GM12865 (cell line): ENCODE measurements around the gene GJB2.

Source experiments
- DNase-seq: peaks from one replicate; pipeline ENCODE4 v3.0.0; 2010; ENCODE audit warnings: low read depth
- H3K4me3 ChIP-seq: 2 replicates; pipeline ENCODE4 v1.5.1; 2011; ENCODE audit warnings: mild to moderate bottlenecking, low read depth, low read length, control low read depth
- TF ChIP-seq, protein P1 (sequence below): IDR thresholded peaks from 2 replicates; pipeline ENCODE4 v1.5.1; 2011; ENCODE audit warnings: low read length, control low read depth, low read depth, inconsistent platforms; ENCODE audit not compliant: insufficient read depth; ENCODE audit errors: missing control alignments

The GJB2 gene

DNA sequence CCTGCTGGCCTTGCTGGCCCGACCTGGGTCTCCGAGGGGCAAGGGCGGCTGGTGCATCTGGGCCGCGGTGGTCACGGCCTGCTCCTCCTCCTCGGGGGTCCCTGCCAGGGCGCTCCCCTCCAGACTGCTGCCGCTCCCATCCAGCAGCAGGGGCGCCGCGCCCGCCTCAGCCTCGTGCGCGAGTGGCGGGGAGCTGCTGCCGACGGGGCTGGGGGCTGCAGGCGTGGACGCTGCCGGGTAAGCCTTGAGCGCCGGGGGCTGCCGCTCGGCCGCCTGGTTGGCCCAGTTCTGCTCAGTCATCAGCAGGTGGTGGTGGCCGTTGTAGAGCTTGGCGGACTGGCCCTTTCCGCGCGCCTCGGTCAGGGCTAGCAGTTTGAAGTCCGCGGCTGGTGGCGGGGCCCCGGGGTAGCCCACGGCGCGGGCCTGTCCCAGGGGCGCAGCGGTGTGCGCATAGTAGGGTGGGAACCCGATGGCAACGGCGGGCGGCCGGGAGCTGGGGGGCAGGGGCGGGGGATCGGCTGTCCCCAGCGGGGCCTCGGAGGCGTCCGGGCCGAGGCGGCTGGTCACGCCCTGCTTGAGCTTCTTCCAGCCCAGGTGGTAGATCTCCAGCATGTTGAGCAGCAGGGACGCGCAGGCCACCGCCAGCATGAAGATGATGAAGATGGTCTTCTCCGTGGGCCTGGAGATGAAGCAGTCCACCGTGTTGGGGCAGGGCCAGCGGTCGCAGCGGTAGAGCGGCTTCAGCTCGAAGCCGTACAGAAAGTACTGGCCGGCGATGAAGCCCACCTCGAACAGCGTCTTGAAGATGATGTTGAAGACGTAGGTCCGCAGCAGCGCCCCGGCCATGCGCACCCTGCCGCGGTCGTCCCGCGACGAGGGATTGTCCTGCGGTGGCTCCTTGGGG, 50.5 kb downstream of the GJB2 start:
- no peak for DNase-seq
- no peak overlapping the region for H3K4me3 ChIP-seq
- TF ChIP-seq, protein P1, sequence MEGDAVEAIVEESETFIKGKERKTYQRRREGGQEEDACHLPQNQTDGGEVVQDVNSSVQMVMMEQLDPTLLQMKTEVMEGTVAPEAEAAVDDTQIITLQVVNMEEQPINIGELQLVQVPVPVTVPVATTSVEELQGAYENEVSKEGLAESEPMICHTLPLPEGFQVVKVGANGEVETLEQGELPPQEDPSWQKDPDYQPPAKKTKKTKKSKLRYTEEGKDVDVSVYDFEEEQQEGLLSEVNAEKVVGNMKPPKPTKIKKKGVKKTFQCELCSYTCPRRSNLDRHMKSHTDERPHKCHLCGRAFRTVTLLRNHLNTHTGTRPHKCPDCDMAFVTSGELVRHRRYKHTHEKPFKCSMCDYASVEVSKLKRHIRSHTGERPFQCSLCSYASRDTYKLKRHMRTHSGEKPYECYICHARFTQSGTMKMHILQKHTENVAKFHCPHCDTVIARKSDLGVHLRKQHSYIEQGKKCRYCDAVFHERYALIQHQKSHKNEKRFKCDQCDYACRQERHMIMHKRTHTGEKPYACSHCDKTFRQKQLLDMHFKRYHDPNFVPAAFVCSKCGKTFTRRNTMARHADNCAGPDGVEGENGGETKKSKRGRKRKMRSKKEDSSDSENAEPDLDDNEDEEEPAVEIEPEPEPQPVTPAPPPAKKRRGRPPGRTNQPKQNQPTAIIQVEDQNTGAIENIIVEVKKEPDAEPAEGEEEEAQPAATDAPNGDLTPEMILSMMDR: no peak

DNA sequence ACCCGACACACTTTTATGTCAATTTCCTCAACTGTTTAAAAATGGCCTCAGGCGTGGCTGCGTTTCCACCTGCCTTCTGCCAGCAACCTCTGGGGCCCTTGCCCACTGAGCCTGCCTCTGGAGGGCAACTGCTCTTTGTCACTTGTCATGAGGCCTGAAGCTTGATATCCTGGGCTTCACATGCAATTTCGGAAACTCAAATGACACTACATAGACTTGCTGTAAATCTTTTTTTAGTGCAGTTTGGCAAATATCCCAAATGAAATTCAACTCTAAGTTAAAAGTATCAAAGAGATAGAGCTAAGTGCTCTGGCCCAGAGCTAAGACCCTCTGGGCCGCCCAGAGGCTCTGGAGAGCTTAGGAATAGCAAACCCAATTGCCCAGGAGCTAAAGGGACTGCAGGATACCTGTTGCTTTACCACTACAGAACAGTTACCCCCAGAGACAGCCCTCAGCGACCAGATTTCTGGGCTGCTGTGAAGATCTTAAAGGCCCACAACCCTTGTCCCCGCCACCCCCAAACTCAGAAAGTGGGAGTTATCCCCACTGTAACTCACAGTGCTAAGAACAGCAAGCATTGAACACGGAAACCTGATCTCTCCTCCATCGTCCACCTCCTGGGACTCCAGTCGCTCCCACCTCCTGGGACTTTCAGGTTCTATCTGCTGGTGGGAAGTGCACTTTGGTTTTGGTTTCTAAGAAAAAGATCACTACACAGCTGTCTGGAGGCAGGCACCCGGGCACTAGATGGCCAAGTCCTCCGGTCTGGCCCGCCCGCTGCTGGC, 51.3 kb downstream of the GJB2 start:
- no peak overlapping the region for H3K4me3 ChIP-seq
- TF ChIP-seq, protein P1: no peak
- no peak for DNase-seq

DNA sequence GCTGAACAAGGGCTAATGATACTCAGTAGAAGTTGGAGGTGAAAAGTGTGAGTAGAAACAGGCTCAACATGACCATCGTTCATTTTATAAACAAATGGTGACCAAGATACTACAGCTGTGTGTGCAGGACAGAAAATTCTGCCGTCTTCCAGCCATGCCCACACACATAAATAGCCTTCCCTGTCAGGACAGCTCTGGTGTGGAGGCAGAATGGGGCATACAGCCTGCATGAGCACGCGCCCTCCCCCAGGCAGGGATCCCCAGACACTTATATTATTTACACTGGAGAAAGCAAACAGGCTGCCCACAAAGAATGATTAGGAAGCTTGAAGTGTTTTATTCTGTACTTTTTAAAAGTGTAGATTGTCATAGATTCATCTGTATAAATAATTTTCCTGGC, 52.3 kb downstream of the GJB2 start:
- DNase-seq: no peak
- H3K4me3 ChIP-seq: no peak overlapping the region
- TF ChIP-seq, protein P1: no peak

DNA sequence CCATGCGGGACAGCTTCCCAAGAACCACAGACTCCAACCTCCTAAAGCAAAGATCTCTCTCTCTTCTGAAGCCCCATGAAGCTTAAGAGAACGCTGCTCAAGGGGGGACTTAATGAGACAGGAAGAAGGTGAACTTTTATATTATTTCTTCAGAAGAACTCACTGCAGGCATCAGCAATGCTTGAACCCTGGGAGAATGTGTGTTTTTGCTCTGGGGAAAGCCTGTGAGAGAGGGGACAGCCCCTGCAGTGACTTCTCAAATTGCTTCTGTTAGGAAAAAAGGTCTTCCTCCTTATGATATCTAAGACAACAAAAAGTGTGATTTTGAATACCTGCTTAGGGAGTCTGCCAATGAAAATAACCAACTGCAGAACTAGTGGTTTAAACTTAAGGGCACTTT, 54.9 kb downstream of the GJB2 start:
- TF ChIP-seq, protein P1: no peak
- H3K4me3 ChIP-seq: no peak overlapping the region
- no peak for DNase-seq
